Neural cell (in vitro differentiated cells): ENCODE data around the gene INPP4B. TPM values are rescaled to one million over a fixed set of nuclear protein-coding genes. Genes with fewer than 3 reads are reported as not detected.

Experiments
- H2AFZ ChIP-seq: fragments of 200-600, 300-800 bp; sonication (generic), shearing (Covaris generic); 2 replicates; pipeline ENCODE4 v1.6.0; 2014; ENCODE audit warnings: low read depth, mild to moderate bottlenecking, antibody characterized with exemption, low read length, moderate library complexity
- H3F3A ChIP-seq: fragments of 200-600 bp; shearing (Covaris generic); 2 replicates; pipeline ENCODE4 v1.6.1; 2016; ENCODE audit warnings: mild to moderate bottlenecking, moderate library complexity, mixed read lengths, antibody characterized with exemption, low read length; ENCODE audit not compliant: insufficient read depth, poor library complexity, severe bottlenecking
- H3K27ac ChIP-seq: fragments of 200-600, 300-800 bp; sonication (generic), shearing (Covaris generic); 2 replicates; pipeline ENCODE4 v1.5.1; 2014; ENCODE audit warnings: mild to moderate bottlenecking, low read length, moderate library complexity
- H3K27me3 ChIP-seq: fragments of 300-800, 200-600 bp; sonication (generic), shearing (Covaris generic); 2 replicates; pipeline ENCODE4 v1.6.0; 2014; ENCODE audit warnings: mild to moderate bottlenecking, low read depth, low read length, moderate library complexity; ENCODE audit not compliant: insufficient read depth
- H3K36me3 ChIP-seq: fragments of 300-800, 200-600 bp; sonication (generic), shearing (Covaris generic); 2 replicates; pipeline ENCODE4 v1.5.1; 2014; ENCODE audit warnings: mild to moderate bottlenecking, antibody characterized with exemption, low read length, moderate library complexity; ENCODE audit not compliant: insufficient read depth
- H3K4me2 ChIP-seq: fragments of 300-800, 200-600 bp; sonication (generic), shearing (Covaris generic); 2 replicates; pipeline ENCODE4 v1.6.0; 2014; ENCODE audit warnings: mild to moderate bottlenecking, low read length
- H3K4me3 ChIP-seq: fragments of 300-800, 200-600 bp; sonication (generic), shearing (Covaris generic); 2 replicates; pipeline ENCODE4 v1.5.1; 2014; ENCODE audit warnings: mild to moderate bottlenecking, low read length, moderate library complexity
- H3K79me2 ChIP-seq: fragments of 200-600 bp; shearing (Covaris generic); replicated peaks from 2 replicates; pipeline ENCODE4 v1.6.0; 2014; ENCODE audit warnings: mild to moderate bottlenecking, low read length, moderate library complexity; ENCODE audit not compliant: insufficient read depth
- H3K9ac ChIP-seq: fragments of 300-800, 200-600 bp; sonication (generic), shearing (Covaris generic); 2 replicates; pipeline ENCODE4 v1.6.1; 2016; ENCODE audit warnings: mild to moderate bottlenecking, low read length, mixed read lengths
- H3K9me2 ChIP-seq: fragments of 200-600 bp; shearing (Covaris generic); 2 replicates; pipeline ENCODE4 v1.6.1; 2016; ENCODE audit warnings: mild to moderate bottlenecking, low read length, mixed read lengths; ENCODE audit not compliant: insufficient read depth
- H3K9me3 ChIP-seq: fragments of 200-600, 300-800 bp; sonication (generic), shearing (Covaris generic); 2 replicates; pipeline ENCODE4 v1.6.1; 2016; ENCODE audit warnings: mild to moderate bottlenecking, mixed run types, low read length, moderate library complexity, mixed read lengths
- H4K20me1 ChIP-seq: fragments of 200-600 bp; shearing (Covaris generic); 2 replicates; pipeline ENCODE4 v1.6.1; 2016; ENCODE audit warnings: mild to moderate bottlenecking, mixed run types; ENCODE audit not compliant: insufficient read depth
- EP300 ChIP-seq: fragments of 450-650 bp; conservative IDR thresholded peaks from 2 replicates; pipeline ENCODE4 v1.6.1; 2014; ENCODE audit warnings: antibody characterized with exemption, mild to moderate bottlenecking, moderate library complexity; ENCODE audit not compliant: poor library complexity, severe bottlenecking
- EZH2 ChIP-seq: fragments of 200-600, 300-800 bp; shearing (Covaris generic), sonication (generic); IDR thresholded peaks from 2 replicates; pipeline ENCODE4 v1.6.1; 2014; ENCODE audit warnings: antibody characterized with exemption, low read length, borderline replicate concordance, mild to moderate bottlenecking; ENCODE audit not compliant: insufficient read depth, poor library complexity, severe bottlenecking
- MXI1 ChIP-seq: fragments of 450-650 bp; conservative IDR thresholded peaks from 2 replicates; pipeline ENCODE4 v1.6.1; 2014; ENCODE audit warnings: antibody characterized with exemption, mild to moderate bottlenecking; ENCODE audit not compliant: poor library complexity, severe bottlenecking
- POLR2AphosphoS5 ChIP-seq: IDR thresholded peaks from 2 replicates; pipeline ENCODE4 v1.6.1; 2012
- RAD21 ChIP-seq: fragments of 450-650 bp; conservative IDR thresholded peaks from 2 replicates; pipeline ENCODE4 v1.6.1; 2014; ENCODE audit warnings: antibody characterized with exemption, mild to moderate bottlenecking, moderate library complexity
- SMC3 ChIP-seq: fragments of 450-650 bp; conservative IDR thresholded peaks from 2 replicates; pipeline ENCODE4 v1.6.1; 2014; ENCODE audit warnings: antibody characterized with exemption, mild to moderate bottlenecking, moderate library complexity; ENCODE audit not compliant: poor library complexity
- TAF1 ChIP-seq: IDR thresholded peaks from 2 replicates; pipeline ENCODE4 v1.6.1; 2012; ENCODE audit warnings: low read depth
- polyA plus RNA-seq: library from polyadenylated mRNA; depleted of rRNA; stranded (reverse); fragments of >200 nt; gene quantifications from 2 replicates; pipeline ENCODE4 v1.2.3, GENCODE V29; 2014
- TF ChIP-seq, protein P1 (sequence below): fragments of 450-650 bp; IDR thresholded peaks from 2 replicates; pipeline ENCODE4 v1.5.1; 2014; ENCODE audit warnings: antibody characterized with exemption, mild to moderate bottlenecking, moderate library complexity; ENCODE audit not compliant: poor library complexity, severe bottlenecking
- TF ChIP-seq, protein P2 (sequence below): IDR thresholded peaks from 2 replicates; pipeline ENCODE4 v1.6.1; 2012; ENCODE audit warnings: borderline replicate concordance

INPP4B gene
- polyA plus RNA-seq, 1 donor from 2014 or later = 0.30 TPM

GRCh38 chr4:142351958-142352357, 494.1 kb downstream of the INPP4B start (continued):
- TF ChIP-seq, protein P1, sequence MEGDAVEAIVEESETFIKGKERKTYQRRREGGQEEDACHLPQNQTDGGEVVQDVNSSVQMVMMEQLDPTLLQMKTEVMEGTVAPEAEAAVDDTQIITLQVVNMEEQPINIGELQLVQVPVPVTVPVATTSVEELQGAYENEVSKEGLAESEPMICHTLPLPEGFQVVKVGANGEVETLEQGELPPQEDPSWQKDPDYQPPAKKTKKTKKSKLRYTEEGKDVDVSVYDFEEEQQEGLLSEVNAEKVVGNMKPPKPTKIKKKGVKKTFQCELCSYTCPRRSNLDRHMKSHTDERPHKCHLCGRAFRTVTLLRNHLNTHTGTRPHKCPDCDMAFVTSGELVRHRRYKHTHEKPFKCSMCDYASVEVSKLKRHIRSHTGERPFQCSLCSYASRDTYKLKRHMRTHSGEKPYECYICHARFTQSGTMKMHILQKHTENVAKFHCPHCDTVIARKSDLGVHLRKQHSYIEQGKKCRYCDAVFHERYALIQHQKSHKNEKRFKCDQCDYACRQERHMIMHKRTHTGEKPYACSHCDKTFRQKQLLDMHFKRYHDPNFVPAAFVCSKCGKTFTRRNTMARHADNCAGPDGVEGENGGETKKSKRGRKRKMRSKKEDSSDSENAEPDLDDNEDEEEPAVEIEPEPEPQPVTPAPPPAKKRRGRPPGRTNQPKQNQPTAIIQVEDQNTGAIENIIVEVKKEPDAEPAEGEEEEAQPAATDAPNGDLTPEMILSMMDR = no peak

DNA sequence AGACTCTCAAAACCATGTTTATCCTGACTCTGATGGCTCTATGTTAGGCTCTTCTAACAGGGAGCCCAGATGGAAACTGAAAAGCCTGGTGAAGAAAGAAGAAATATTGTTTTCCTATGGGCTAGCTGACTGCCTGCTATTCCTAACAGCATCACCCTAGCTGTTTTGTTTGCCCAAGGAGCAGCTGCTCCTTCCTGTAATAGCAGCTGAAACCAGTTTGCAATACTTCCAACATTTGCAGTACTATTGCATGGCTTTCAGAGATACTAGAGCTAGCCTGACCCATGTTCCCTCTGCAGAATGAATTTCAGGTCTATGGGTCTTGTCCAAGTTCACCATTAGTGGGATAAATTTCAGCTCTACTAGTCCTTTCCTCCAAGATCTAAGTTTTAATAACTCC, 495.2 kb downstream of the INPP4B start:
- Histone ChIP-seq H3K9ac (no peak overlapping the region), H2AFZ (no peak overlapping the region), H3K4me3 (no peak overlapping the region), H3K79me2 (no peaks in the 10 kb centered on the region), H3K27me3 (no peaks in the 10 kb centered on the region), H3K27ac (no peak overlapping the region), H3F3A (no peaks in the 10 kb centered on the region), H3K4me2 (no peak overlapping the region), H3K9me2 (no peaks in the 10 kb centered on the region), H3K9me3 (no peaks in the 10 kb centered on the region), H4K20me1 (no peaks in the 10 kb centered on the region), H3K36me3 (no peaks in the 10 kb centered on the region)
- TF ChIP-seq, protein P2, sequence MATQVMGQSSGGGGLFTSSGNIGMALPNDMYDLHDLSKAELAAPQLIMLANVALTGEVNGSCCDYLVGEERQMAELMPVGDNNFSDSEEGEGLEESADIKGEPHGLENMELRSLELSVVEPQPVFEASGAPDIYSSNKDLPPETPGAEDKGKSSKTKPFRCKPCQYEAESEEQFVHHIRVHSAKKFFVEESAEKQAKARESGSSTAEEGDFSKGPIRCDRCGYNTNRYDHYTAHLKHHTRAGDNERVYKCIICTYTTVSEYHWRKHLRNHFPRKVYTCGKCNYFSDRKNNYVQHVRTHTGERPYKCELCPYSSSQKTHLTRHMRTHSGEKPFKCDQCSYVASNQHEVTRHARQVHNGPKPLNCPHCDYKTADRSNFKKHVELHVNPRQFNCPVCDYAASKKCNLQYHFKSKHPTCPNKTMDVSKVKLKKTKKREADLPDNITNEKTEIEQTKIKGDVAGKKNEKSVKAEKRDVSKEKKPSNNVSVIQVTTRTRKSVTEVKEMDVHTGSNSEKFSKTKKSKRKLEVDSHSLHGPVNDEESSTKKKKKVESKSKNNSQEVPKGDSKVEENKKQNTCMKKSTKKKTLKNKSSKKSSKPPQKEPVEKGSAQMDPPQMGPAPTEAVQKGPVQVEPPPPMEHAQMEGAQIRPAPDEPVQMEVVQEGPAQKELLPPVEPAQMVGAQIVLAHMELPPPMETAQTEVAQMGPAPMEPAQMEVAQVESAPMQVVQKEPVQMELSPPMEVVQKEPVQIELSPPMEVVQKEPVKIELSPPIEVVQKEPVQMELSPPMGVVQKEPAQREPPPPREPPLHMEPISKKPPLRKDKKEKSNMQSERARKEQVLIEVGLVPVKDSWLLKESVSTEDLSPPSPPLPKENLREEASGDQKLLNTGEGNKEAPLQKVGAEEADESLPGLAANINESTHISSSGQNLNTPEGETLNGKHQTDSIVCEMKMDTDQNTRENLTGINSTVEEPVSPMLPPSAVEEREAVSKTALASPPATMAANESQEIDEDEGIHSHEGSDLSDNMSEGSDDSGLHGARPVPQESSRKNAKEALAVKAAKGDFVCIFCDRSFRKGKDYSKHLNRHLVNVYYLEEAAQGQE = no peak
- TF ChIP-seq POLR2AphosphoS5 = no peak

GRCh38 chr4:142348613-142349021, 497.5 kb downstream of the INPP4B start:
- no peak overlapping the region for H3K4me2 ChIP-seq
- H3K79me2 ChIP-seq = no peaks in the 10 kb centered on the region
- no peak overlapping the region for H3K4me3 ChIP-seq
- H3K9me3 ChIP-seq = no peaks in the 10 kb centered on the region
- no peaks in the 10 kb centered on the region for H3K27me3 ChIP-seq
- H3K9ac ChIP-seq = no peak overlapping the region
- no peak overlapping the region for H2AFZ ChIP-seq
- H3K27ac ChIP-seq = no peak overlapping the region
- H3F3A ChIP-seq = no peaks in the 10 kb centered on the region
- H4K20me1 ChIP-seq = no peaks in the 10 kb centered on the region
- H3K36me3 ChIP-seq = no peaks in the 10 kb centered on the region
- no peaks in the 10 kb centered on the region for H3K9me2 ChIP-seq
- TF ChIP-seq RAD21 = no peak

GRCh38 chr4:142347241-142347640, 498.9 kb downstream of the INPP4B start:
- Histone ChIP-seq H3K9ac (no peak overlapping the region), H3K27ac (no peak overlapping the region), H3K27me3 (no peaks in the 10 kb centered on the region), H4K20me1 (no peaks in the 10 kb centered on the region), H3K4me3 (no peak overlapping the region), H3K9me2 (no peaks in the 10 kb centered on the region), H2AFZ (no peak overlapping the region), H3K9me3 (no peaks in the 10 kb centered on the region), H3F3A (no peaks in the 10 kb centered on the region), H3K36me3 (no peaks in the 10 kb centered on the region), H3K79me2 (no peaks in the 10 kb centered on the region), H3K4me2 (no peak overlapping the region)
- TF ChIP-seq SMC3 (no peak), RAD21 (no peak), EZH2 (no peak), MXI1 (no peak), EP300 (no peak), POLR2AphosphoS5 (no peak), TAF1 (no peak)
- TF ChIP-seq, protein P1 = no peak
- TF ChIP-seq, protein P2 = no peak
